ENCODE data around the gene MPIG6B.

Gene MPIG6B

GRCh38 chr6:31765559-31765909 is 42.4 kb downstream of the MPIG6B start:
- no peak for DNase-seq

GRCh38 chr6:31765910-31766794 is 43.0 kb downstream of the MPIG6B start:
- peak in 1 of 51 donors; percentile 8 for DNase-seq

- DNase-seq = no peak
These were observed 44.0 kb downstream of the MPIG6B start for GRCh38 chr6:31767096-31767645.

GRCh38 chr6:31768363-31769257 is 45.4 kb downstream of the MPIG6B start:
- DNase-seq = peak in 1 of 51 donors; percentile 8

- peak in 6 of 51 donors; percentile 4 to 29 (median 18) for DNase-seq
These were observed 46.7 kb downstream of the MPIG6B start for GRCh38 chr6:31769684-31770371.

GRCh38 chr6:31770860-31771259 is 47.7 kb downstream of the MPIG6B start:
- DNase-seq = no peak

GRCh38 chr6:31771992-31772358 is 48.8 kb downstream of the MPIG6B start:
- DNase-seq = no peak

GRCh38 chr6:31775184-31775583 is 52.0 kb downstream of the MPIG6B start:
- DNase-seq = no peak

- no peak for DNase-seq
These were observed 52.7 kb downstream of the MPIG6B start for GRCh38 chr6:31775633-31776484.
